GM19240 (cell line): ENCODE data around the gene HNRNPH1.

ENCODE experiments used
- DNase-seq: peaks from one replicate; pipeline ENCODE4 v3.0.0; 2011; ENCODE audit warnings: low spot score; ENCODE audit not compliant: insufficient read length

The HNRNPH1 gene

DNA sequence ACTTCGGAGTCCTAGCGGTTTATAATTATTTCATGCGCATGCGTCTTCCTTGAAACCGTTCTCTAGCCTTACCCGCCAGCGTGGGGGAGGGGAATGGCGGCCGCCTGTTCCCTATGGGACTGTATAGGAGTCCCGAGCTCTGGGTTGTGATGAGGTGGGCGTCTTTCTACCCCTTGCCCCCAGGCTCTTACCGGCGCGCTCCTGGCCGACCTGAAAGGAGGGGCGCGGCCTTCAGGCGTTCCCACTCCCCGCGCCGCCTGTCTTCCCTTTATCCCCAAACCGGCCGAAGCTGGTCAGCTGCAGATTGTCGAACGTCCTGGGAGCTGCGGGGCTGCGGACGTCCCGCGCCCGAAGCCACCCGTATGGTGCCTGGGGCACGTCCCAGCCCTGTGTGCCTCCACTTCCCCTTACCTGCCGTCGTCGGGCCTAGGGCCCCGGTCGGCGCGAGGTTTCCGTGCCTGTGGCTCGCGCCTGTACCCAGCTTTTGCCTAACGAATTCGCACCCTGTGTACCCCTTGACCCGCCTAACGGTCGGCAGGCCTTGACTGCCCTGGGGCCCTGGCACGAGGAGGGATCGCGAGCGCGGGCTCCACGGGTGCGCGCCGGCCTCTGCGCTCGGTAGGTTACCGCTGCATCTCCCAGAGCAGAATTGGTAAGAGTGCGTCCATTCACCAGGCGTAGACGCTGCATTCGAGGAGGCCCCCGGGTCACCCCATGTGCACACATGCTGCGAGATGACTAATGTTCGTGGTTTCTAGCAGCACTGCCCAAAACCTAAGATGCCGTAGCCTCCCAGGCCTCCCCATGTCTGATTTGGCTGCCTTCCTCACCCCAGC lies 653 bp upstream of the HNRNPH1 start:
- DNase-seq = no peak

- no peak for DNase-seq
These were observed 1.8 kb downstream of the HNRNPH1 start for GRCh38 chr5:179621551-179622214.

DNA sequence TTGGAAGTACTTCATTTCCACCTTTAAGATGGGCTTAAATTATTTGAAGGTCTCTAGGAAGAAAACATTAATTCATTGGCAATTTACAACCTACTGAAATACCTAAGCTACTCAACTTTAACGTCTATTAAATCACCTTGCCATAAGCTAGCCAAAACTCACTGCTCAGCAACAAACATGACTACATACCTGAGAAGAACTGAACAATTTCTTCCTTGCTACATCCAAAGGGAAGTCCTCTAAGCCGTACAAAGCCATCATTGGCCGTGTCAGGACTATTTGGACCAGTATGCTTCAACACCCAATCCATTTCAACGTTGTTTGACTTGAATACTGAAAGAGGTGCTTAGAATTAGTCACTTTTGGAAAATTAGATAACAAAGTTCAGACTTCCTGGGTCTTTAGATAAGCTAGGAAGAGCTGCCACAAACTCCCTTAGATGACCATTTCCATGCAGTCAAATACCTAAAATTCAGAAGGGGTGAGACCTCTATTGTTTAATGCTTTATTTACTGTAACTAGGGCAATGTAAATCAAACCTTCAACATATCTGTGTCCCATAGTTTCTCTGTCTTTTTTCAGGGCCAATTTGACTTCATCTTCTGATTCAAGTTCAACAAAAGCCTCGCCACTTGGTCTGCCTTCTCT lies 2.6 kb downstream of the HNRNPH1 start:
- DNase-seq = no peak

DNA sequence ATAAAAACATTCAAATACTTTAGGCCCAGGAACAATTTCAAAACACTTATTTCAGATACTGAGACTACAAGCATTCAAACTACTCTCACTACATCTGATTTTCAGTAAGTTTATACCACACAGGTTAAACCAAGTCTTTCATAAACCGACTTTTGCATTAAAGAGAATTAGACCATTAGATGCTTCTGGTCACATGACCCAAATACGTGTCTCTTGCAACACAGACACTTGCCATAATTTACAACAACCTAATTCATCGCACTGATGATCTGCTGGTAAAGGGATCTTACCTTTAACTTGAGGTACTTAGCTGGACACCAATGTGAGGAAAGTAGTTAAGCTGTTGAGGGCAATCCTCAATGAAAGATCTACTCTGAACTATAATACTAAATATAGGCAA lies 3.2 kb downstream of the HNRNPH1 start:
- DNase-seq = no peak

DNA sequence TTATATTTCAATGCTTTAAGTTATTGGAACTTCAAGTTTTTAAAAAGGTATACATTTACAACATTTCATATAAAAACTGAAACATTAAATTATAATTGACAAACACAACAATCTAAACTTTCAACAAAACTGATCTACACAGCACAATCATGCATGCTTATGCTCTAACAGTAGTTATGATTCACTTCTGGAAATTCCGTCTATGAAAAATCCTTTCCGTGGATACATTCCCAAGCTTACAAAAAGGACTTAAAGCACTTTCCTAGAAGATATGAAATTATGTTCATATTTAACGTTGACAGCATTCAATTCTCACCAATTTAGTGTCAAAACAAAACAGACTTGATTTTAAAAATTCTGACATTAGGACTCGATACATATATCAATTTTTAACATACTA lies 3.7 kb downstream of the HNRNPH1 start:
- DNase-seq = no peak

DNA sequence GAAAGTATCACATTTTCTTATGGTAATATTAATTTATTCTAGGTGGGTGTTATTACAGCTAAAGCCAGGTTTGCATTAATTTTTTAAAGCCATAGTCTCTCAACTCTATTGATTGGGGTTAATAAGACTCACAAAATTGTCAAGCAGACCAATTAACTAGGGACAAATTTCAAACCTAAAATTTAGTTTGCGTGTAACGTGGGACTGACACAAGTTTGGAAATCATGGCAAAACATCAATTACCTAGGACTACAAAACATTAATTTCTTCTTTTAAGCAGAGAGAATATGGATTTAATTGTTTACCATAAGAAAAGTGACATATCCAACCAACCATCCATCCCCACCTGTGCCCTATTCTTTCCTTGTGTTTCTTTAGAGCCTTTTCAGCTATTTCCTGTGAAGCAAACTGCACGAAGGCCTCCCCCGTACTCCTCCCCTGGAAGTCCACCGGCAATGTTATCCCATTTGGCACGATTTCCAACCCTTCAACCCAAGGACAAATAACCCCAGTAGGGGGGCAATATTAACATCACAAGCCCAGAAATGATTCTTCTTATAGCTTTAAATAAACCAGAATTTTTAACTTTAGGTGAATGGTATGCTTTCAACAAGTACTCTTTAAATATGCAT lies 4.4 kb downstream of the HNRNPH1 start:
- DNase-seq = no peak

GRCh38 chr5:179617930-179618329 lies 5.5 kb downstream of the HNRNPH1 start:
- no peak for DNase-seq

- no peak for DNase-seq
These were observed 7.4 kb downstream of the HNRNPH1 start for GRCh38 chr5:179616002-179616594.

DNA sequence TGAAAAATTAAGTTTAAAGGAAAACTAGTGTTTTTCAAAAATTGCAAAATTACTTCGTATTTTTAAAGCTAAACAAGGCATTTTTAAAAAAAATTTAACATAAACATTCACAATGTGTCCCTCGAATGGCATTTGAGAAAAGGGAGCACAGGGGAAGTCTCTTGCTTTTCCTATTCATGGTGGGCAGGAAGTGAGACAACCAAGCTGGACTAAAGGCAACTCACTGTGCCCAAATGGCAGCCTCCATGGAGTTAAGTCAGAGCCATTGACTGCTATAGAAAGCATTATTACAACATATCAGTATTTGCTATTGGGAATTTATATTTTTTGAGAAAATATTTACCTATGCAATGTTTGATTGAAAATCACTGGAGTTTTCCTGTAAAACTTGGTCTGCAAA lies 8.3 kb downstream of the HNRNPH1 start:
- DNase-seq = no peak

DNA sequence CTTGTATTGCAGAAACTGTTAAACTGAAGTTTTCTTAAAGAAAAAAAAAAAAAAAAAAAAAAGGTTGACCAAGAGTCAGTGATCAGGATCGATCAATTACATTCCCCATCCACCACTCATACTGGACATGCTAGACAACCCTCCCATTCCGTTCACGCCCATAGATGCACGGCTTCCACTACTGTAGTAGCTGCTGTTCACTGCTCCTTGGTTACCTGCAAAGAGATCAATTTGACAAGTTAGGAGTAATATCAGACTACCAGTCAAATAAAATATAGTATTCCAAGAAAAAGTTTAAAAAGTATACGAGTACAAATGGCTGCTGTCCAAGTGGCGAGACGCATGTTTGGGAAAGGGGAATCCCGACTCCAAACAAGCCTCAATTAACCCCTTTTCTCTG lies 8.7 kb downstream of the HNRNPH1 start:
- DNase-seq = no peak

DNA sequence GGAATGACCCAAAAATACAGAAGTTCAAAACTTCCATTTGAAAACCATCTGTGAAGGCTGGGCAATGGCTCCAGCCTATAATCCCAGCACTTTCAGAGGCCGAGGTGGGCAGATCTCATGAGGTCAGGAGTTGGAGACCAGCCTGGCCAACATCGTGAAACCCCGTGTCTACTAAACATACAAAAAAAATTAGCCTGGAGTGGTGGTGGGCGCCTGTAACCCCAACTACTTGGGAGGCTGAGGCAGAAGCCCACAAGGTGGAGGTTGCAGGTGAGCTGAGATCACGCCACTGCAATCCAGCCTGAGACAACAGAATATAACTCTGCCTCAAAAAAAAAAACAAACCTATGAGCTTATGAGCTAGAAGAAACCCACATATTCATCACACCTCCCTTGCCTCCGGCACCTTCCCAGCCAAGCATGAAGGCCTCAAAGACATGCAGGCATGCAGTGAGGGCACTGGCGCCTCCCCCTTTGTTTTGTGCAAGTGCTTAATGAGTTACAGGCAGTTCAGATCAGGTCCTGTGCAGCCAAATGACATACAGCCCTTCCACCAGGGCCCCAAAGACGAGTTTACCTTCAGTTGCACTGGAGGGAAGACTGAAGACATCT lies 9.9 kb downstream of the HNRNPH1 start:
- no peak for DNase-seq

DNA sequence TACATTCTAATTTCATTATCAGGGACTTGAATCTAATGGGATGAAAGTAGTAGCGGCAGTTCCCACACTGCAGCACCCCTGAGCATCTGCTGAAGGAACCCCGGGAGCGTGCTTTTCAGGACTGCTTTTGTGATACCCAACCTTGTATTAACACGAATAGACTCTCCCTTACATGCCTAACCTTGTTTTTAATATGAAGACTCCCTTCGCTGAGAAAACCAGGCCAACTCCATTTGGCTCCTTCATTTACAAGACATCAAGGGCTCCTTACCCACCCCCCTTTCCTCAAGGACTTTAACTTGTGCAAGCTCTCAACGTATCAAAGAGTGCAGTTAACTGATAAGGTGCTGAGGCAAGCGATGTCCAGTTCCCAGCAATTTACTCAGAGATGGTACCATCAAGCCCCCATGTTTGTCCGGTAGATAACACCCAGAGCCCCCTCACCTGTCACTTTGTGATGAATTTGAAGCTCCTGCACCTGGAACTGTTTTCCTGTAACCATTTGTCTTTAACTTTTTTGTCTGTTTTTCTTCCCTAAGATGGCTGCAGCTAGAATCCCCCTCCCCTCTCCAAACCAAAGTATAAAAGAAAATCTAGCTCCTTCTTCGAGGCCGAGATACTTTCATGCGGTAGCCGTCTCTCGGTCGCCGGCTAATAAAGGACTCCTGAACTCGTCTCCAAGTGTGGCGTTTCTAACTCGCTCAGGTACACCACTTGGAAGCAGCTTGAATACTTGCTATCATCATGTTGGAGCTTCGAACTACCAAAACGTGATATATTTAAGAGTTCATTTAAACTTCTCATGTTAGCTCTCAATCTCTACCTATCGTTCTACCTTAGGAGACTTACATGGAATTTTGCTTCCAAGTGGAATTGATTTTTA lies 10.7 kb downstream of the HNRNPH1 start:
- no peak for DNase-seq

DNA sequence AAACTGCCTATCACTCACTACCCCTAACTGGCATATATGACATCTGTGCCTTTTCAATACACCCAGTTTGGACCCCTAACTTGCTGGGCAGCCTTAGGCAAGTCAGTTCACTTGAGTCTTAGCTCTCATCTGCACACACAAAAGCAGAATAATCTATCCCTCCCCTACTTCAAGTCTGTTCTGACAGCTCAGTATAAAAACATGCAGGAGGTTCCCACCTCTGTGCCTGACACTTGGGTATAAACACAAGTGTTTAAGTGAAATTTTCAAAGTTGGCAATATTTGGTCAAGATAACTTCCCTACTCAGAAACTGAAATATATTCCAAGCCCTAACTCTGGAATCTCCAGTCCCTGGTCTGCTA lies 12.6 kb downstream of the HNRNPH1 start:
- DNase-seq = no peak

DNA sequence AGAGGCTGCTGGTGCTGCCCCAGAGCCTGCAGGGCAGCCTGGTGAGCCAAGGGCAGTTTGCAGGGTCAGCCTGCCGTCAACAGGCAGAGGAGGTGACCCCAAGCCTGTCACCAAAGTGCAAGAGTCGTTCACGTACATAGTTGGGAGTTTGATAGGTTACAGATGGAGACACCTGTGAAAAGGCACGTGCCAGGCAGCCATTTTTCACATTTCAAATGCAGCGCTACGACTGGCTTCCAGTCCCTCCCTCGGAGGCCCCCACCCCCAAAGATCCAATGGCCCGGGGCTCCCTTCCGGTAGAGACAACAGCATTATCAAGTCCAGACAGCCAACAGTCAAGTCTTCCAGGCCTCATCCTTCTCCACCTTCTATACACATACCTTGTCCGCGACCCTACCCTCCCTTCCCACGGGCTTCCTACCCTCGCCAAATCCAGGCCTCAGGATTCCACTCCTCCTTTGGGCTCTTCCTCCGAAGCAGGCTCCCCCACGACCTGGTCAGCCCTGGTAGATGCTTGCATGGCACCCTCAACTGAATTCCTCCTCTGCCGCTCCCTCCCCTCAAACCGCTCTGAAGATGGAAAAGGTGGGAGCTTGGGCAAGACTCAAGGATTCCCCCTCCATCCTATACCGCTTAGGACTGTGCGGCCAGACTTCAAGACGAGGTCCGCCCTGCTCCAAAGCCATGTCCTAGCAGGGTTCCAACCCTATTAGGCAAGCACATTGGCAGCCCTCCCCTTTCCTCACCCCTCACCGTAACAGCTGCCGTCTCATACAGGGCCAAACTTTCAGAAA lies 13.2 kb downstream of the HNRNPH1 start:
- DNase-seq = no peak

DNA sequence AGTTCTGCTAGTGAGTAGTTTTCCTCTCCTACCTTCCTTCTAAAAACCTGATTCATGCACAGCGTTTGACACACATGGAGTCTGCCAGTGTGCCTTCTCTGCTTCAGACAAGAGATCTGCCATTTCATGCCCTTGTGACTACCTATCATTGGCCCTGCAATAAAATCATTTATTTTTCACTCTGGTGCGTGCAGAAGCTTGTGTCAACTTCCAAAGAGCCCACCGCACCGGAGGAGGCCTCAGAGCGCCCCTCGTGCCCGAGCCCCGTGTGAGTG lies 13.7 kb downstream of the HNRNPH1 start:
- no peak for DNase-seq

DNA sequence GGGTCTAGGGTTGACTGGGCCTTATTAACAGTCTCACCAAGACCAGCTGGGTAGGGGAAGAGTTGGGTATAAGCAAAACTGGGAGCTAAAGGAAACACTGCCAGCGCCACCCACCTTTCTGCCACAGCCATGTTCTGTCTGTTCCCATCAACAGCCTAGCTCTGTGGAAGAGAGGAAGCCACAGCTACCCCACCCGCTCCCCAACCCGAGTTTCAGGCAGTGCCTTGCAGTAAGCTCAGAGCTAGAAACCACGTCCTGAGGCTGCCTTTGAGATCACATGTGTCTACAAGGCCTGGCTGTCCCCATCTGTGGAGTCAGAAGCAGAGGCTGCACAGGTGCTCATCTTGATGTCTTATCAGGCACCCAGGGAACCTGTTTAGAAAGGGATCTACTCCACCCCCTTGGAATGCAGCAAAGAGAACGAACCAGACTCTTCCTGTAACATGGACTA lies 15.3 kb downstream of the HNRNPH1 start:
- no peak for DNase-seq

DNA sequence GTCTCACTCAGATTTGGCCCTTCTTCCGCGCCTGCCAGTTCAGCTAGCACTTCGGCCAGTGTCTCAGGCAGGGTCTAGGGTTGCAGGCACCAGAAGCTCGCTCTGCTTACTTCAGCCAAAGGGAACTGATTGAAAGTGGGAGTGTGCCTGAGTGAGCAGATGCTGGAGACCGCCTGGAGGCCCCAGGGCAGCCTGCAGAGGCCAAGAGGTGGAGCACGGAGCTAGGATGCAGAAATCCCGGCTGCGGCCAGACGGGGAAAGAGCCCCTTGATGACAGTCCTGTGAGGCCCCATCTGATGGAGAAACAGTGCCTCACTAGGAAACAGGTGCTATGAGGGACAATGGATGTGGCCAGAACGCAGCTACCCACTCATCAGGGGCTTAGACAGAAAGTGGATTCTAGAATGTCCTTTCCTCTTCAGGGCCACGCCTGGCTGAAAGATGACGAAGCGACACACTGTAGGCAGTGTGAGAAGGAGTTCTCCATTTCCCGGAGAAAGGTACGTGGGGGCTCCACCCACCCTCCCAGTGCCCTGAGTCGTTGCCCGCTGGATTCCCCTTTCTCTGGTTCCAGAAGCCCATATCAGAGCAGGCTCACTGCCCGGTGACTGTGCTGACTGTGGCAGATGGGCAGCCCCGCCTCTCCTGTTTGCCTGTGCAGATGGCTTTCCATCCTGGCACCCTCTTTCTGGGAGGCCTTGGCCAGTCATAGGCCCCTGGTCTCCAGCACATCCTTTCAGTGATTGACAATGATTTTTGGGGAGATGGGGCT lies 16.1 kb downstream of the HNRNPH1 start:
- no peak for DNase-seq

DNA sequence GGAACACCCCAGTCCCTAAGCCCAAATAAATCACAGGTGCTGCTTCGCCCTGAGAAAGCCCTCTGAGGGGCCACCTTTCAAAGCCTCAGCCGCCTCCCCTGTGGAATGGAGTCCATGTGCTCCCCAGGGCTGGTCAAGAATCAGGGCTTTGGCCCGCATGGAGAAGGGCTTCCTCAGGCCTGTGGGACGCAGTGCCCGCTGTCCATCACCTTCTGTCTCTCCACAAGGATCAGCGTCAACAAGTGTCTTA lies 16.6 kb downstream of the HNRNPH1 start:
- DNase-seq = no peak
